Islet of Langerhans (tissue), 1 donor: ENCODE measurements around the gene PPM1L.
A peak's percentile ranks its signal among the peaks of the same experiment; 100 is the strongest.

Experiments
- FAIRE-seq: peaks from one replicate; lab custom pipeline; 2011; peaks lifted over from hg19 to GRCh38; lab: Jason Lieb, UNC

The PPM1L gene

GRCh38 chr3:160765211-160765610 lies 9.2 kb downstream of the PPM1L start:
- no peak for FAIRE-seq

GRCh38 chr3:160768031-160768430 lies 12.0 kb downstream of the PPM1L start:
- FAIRE-seq, result peak; percentile 33

GRCh38 chr3:160768918-160769317 lies 12.9 kb downstream of the PPM1L start:
- no peak for FAIRE-seq

- FAIRE-seq, result peak; percentile 5
Measured at GRCh38 chr3:160771811-160772459, 15.9 kb downstream of the PPM1L start.

GRCh38 chr3:160773722-160774121 lies 17.7 kb downstream of the PPM1L start:
- FAIRE-seq, result no peak

GRCh38 chr3:160774172-160774571 lies 18.1 kb downstream of the PPM1L start:
- FAIRE-seq, result no peak

GRCh38 chr3:160778480-160778879 lies 22.4 kb downstream of the PPM1L start:
- no peak for FAIRE-seq

GRCh38 chr3:160779040-160779439 lies 23.0 kb downstream of the PPM1L start:
- FAIRE-seq, result no peak

GRCh38 chr3:160780245-160780644 lies 24.2 kb downstream of the PPM1L start:
- FAIRE-seq, result no peak

GRCh38 chr3:160781402-160781801 lies 25.4 kb downstream of the PPM1L start:
- peak; percentile 24 for FAIRE-seq

- no peak for FAIRE-seq
Measured at GRCh38 chr3:160781863-160782262, 25.8 kb downstream of the PPM1L start.

- FAIRE-seq, result no peak
Measured at GRCh38 chr3:160784853-160785252, 28.8 kb downstream of the PPM1L start.

GRCh38 chr3:160790726-160791125 lies 34.7 kb downstream of the PPM1L start:
- FAIRE-seq, result no peak

- FAIRE-seq, result no peak
Measured at GRCh38 chr3:160792540-160792939, 36.5 kb downstream of the PPM1L start.

GRCh38 chr3:160793722-160794252 lies 37.8 kb downstream of the PPM1L start:
- FAIRE-seq, result no peak

- FAIRE-seq, result no peak
Measured at GRCh38 chr3:160796089-160796812, 40.2 kb downstream of the PPM1L start.

GRCh38 chr3:160796813-160797164 lies 40.8 kb downstream of the PPM1L start:
- FAIRE-seq, result peak; percentile 99

GRCh38 chr3:160797356-160797755 lies 41.3 kb downstream of the PPM1L start:
- FAIRE-seq, result no peak

GRCh38 chr3:160801386-160802118 lies 45.5 kb downstream of the PPM1L start:
- no peak for FAIRE-seq

GRCh38 chr3:160804762-160805161 lies 48.7 kb downstream of the PPM1L start:
- FAIRE-seq, result no peak

- no peak for FAIRE-seq
Measured at GRCh38 chr3:160806094-160806493, 50.1 kb downstream of the PPM1L start.

GRCh38 chr3:160806686-160807085 lies 50.7 kb downstream of the PPM1L start:
- FAIRE-seq, result no peak

- FAIRE-seq, result no peak
Measured at GRCh38 chr3:160808838-160809237, 52.8 kb downstream of the PPM1L start.
